HL-60/S4 treated with phorbol 12-myristate 13-acetate at 8.2 ng/mL for 4 days and 3 days (cell line): ENCODE data around the gene CAMK2N2.

Experiments used
- in situ Hi-C: fragments of 300-500 bp; cut with MboI; formaldehyde crosslinking; loops from 2 replicates; pipeline ENCODE4 v1.15.0; 2022; ENCODE audit warnings: low sequenced_read_pairs

The CAMK2N2 gene

GRCh38 chr3:184261270-184261853, at the start of gene CAMK2N2:
TSS of gene CAMK2N2 (minus strand) at chr3:184261553. CDS start at chr3:184261285, 268 bp downstream.
- in situ Hi-C loops: no loop called here

- in situ Hi-C loops: no loop called here
Measured at GRCh38 chr3:184308744-184309143, 47.4 kb upstream of the CAMK2N2 start.

- in situ Hi-C loops: no loop called here
Measured at GRCh38 chr3:184307915-184308314, 46.6 kb upstream of the CAMK2N2 start.

- in situ Hi-C loops: no loop called here
Measured at GRCh38 chr3:184306341-184306972, 45.1 kb upstream of the CAMK2N2 start.

- in situ Hi-C loops: no loop called here
Measured at GRCh38 chr3:184305577-184305976, 44.2 kb upstream of the CAMK2N2 start.

- in situ Hi-C loops: no loop called here
Measured at GRCh38 chr3:184300378-184300720, 39.0 kb upstream of the CAMK2N2 start.

- in situ Hi-C loops: no loop called here
Measured at GRCh38 chr3:184299488-184300377, 38.4 kb upstream of the CAMK2N2 start.

GRCh38 chr3:184298759-184299487, 37.6 kb upstream of the CAMK2N2 start, which contains the start of gene PSMD2:
TSS of gene PSMD2 (plus strand) at chr3:184299241. CDS start at chr3:184299267, 26 bp downstream.
- in situ Hi-C loops: no loop called here

- in situ Hi-C loops: no loop called here
Measured at GRCh38 chr3:184296616-184297015, 35.3 kb upstream of the CAMK2N2 start.

GRCh38 chr3:184295771-184296170, 34.4 kb upstream of the CAMK2N2 start:
- in situ Hi-C loops: no loop called here

- in situ Hi-C loops: no loop called here
Measured at GRCh38 chr3:184291738-184292445, 30.5 kb upstream of the CAMK2N2 start.

GRCh38 chr3:184291044-184291737, 29.8 kb upstream of the CAMK2N2 start:
- in situ Hi-C loops: no loop called here

- in situ Hi-C loops: no loop called here
Measured at GRCh38 chr3:184290331-184290730, 29.0 kb upstream of the CAMK2N2 start.

GRCh38 chr3:184289426-184289938, 28.1 kb upstream of the CAMK2N2 start:
- in situ Hi-C loops: loop anchor here (10.0 kb wide), 1 partner anchor 395 kb away; no protein-coding TSS in a partner anchor

GRCh38 chr3:184284696-184285095, 23.3 kb upstream of the CAMK2N2 start:
- in situ Hi-C loops: loop anchor here (10.0 kb wide), 1 partner anchor 390 kb away; no protein-coding TSS in a partner anchor

GRCh38 chr3:184283681-184284080, 22.3 kb upstream of the CAMK2N2 start:
- in situ Hi-C loops: loop anchor here (10.0 kb wide), 1 partner anchor 389 kb away; no protein-coding TSS in a partner anchor

GRCh38 chr3:184282941-184283340, 21.6 kb upstream of the CAMK2N2 start:
- in situ Hi-C loops: loop anchor here (10.0 kb wide), 1 partner anchor 388 kb away; no protein-coding TSS in a partner anchor

- in situ Hi-C loops: no loop called here
Measured at GRCh38 chr3:184277366-184277765, 16.0 kb upstream of the CAMK2N2 start.
